ENCODE data around the gene UVRAG. TPM values are rescaled to one million over a fixed set of nuclear protein-coding genes. Genes with fewer than 3 reads are reported as not detected.

Gene UVRAG
- total and polyA plus RNA-seq, 2 of the 13 experiments (the other 11 are each of a cell fraction or from before 2014, with no cell fraction given): 9.7 to 17.3 TPM

DNA sequence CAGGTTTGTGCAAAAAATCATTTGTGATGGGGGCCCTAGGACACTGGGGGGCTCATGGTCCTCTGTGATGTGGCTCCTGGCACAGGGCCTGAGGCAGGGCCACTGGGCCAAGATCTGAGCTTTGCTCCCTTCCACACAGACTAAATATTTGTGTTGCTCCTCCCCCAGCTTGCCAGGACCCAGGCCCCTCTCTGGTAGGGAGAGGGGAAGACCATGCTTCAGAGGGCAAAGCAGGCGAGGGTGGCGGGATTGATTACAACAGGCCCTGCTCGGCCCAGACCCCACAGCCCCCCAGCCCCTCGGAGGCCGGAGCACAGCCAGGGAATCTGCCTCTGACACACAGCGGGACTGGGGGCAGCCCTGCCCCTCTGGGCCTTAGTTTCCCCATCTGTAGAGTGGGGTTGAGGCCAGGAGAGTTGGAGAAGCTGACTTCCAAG is 362.3 kb downstream of the UVRAG start (continued):
- TF ChIP-seq, protein P1, sequence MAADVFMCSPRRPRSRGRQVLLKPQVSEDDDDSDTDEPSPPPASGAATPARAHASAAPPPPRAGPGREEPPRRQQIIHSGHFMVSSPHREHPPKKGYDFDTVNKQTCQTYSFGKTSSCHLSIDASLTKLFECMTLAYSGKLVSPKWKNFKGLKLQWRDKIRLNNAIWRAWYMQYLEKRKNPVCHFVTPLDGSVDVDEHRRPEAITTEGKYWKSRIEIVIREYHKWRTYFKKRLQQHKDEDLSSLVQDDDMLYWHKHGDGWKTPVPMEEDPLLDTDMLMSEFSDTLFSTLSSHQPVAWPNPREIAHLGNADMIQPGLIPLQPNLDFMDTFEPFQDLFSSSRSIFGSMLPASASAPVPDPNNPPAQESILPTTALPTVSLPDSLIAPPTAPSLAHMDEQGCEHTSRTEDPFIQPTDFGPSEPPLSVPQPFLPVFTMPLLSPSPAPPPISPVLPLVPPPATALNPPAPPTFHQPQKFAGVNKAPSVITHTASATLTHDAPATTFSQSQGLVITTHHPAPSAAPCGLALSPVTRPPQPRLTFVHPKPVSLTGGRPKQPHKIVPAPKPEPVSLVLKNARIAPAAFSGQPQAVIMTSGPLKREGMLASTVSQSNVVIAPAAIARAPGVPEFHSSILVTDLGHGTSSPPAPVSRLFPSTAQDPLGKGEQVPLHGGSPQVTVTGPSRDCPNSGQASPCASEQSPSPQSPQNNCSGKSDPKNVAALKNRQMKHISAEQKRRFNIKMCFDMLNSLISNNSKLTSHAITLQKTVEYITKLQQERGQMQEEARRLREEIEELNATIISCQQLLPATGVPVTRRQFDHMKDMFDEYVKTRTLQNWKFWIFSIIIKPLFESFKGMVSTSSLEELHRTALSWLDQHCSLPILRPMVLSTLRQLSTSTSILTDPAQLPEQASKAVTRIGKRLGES (CRISPR knock-in tag; IDR thresholded peaks at IDR 0.05; ENCODE audit: borderline replicate concordance): no peak
- TF ChIP-seq SMARCE1 (IDR thresholded peaks at IDR 0.05; ENCODE audit: borderline replicate concordance) (no peak), ZNF598 (CRISPR knock-in tag; IDR thresholded peaks at IDR 0.05; ENCODE audit: borderline replicate concordance) (no peak), ETV5 (CRISPR knock-in tag; IDR thresholded peaks at IDR 0.05; ENCODE audit: borderline replicate concordance) (no peak), SMARCC2 (IDR thresholded peaks at IDR 0.05) (no peak), ZNF850 (CRISPR knock-in tag; conservative IDR thresholded peaks at IDR 0.05) (no peak), NFATC3 (CRISPR knock-in tag; IDR thresholded peaks at IDR 0.05) (no peak), ZBTB8A (CRISPR knock-in tag; IDR thresholded peaks at IDR 0.05; ENCODE audit: borderline replicate concordance, low read depth) (no peak), ZNF747 (CRISPR knock-in tag; IDR thresholded peaks at IDR 0.05; ENCODE audit: borderline replicate concordance) (no peak), NR2F2 (IDR thresholded peaks at IDR 0.05; ENCODE audit: borderline replicate concordance, low read depth) (no peak), SP140L (CRISPR knock-in tag; IDR thresholded peaks at IDR 0.05; ENCODE audit: borderline replicate concordance) (no peak), ZZZ3 (CRISPR knock-in tag; IDR thresholded peaks at IDR 0.05; ENCODE audit: borderline replicate concordance) (no peak), NFYB (CRISPR knock-in tag; IDR thresholded peaks at IDR 0.05) (no peak), TBX3 (IDR thresholded peaks at IDR 0.05; ENCODE audit: borderline replicate concordance) (no peak)
- TF ChIP-seq, protein P2, sequence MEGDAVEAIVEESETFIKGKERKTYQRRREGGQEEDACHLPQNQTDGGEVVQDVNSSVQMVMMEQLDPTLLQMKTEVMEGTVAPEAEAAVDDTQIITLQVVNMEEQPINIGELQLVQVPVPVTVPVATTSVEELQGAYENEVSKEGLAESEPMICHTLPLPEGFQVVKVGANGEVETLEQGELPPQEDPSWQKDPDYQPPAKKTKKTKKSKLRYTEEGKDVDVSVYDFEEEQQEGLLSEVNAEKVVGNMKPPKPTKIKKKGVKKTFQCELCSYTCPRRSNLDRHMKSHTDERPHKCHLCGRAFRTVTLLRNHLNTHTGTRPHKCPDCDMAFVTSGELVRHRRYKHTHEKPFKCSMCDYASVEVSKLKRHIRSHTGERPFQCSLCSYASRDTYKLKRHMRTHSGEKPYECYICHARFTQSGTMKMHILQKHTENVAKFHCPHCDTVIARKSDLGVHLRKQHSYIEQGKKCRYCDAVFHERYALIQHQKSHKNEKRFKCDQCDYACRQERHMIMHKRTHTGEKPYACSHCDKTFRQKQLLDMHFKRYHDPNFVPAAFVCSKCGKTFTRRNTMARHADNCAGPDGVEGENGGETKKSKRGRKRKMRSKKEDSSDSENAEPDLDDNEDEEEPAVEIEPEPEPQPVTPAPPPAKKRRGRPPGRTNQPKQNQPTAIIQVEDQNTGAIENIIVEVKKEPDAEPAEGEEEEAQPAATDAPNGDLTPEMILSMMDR (CRISPR knock-in tag; IDR thresholded peaks at IDR 0.05): no peak; the same call in 1 of the 2 replicates
- TF ChIP-seq, protein P3, sequence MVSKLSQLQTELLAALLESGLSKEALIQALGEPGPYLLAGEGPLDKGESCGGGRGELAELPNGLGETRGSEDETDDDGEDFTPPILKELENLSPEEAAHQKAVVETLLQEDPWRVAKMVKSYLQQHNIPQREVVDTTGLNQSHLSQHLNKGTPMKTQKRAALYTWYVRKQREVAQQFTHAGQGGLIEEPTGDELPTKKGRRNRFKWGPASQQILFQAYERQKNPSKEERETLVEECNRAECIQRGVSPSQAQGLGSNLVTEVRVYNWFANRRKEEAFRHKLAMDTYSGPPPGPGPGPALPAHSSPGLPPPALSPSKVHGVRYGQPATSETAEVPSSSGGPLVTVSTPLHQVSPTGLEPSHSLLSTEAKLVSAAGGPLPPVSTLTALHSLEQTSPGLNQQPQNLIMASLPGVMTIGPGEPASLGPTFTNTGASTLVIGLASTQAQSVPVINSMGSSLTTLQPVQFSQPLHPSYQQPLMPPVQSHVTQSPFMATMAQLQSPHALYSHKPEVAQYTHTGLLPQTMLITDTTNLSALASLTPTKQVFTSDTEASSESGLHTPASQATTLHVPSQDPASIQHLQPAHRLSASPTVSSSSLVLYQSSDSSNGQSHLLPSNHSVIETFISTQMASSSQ (IDR thresholded peaks at IDR 0.05; ENCODE audit: low read depth): no peak
- TF ChIP-seq, protein P3 (CRISPR knock-in tag; IDR thresholded peaks at IDR 0.05; ENCODE audit: borderline replicate concordance): no peak
- TF ChIP-seq, protein P4, sequence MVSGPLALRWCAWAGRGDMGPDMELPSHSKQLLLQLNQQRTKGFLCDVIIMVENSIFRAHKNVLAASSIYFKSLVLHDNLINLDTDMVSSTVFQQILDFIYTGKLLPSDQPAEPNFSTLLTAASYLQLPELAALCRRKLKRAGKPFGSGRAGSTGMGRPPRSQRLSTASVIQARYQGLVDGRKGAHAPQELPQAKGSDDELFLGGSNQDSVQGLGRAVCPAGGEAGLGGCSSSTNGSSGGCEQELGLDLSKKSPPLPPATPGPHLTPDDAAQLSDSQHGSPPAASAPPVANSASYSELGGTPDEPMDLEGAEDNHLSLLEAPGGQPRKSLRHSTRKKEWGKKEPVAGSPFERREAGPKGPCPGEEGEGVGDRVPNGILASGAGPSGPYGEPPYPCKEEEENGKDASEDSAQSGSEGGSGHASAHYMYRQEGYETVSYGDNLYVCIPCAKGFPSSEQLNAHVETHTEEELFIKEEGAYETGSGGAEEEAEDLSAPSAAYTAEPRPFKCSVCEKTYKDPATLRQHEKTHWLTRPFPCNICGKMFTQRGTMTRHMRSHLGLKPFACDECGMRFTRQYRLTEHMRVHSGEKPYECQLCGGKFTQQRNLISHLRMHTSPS (CRISPR knock-in tag; IDR thresholded peaks at IDR 0.05; ENCODE audit: low read depth): peak; percentile 80
- TF ChIP-seq, protein P5, sequence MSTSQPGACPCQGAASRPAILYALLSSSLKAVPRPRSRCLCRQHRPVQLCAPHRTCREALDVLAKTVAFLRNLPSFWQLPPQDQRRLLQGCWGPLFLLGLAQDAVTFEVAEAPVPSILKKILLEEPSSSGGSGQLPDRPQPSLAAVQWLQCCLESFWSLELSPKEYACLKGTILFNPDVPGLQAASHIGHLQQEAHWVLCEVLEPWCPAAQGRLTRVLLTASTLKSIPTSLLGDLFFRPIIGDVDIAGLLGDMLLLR (CRISPR knock-in tag; IDR thresholded peaks at IDR 0.05): no peak

All from HepG2 (cell line).